Subcutaneous abdominal adipose tissue (tissue), 5 donors: Measurements from ENCODE around the gene CUL7.

ENCODE experiments used
- H3K27ac ChIP-seq: one replicate; pipeline ENCODE4 v1.7.0; 2013; ENCODE audit warnings: low read depth, mild to moderate bottlenecking, inconsistent platforms, low read length, moderate library complexity
- H3K27me3 ChIP-seq, 5 donors: one replicate each; pipeline ENCODE4 v1.7.0; 2013; ENCODE audit warnings: low read length in 5 of 5, inconsistent platforms in 1 of 5; ENCODE audit not compliant: control insufficient read depth in 5 of 5, insufficient read depth in 4 of 5
- H3K36me3 ChIP-seq, 5 donors: one replicate each; pipeline ENCODE4 v1.7.0; 2013; ENCODE audit warnings: low read length in 5 of 5; ENCODE audit not compliant: control insufficient read depth in 5 of 5, insufficient read depth in 5 of 5
- H3K4me1 ChIP-seq, 5 donors: one replicate each; pipeline ENCODE4 v1.7.0; 2013; ENCODE audit warnings: low read length in 5 of 5, mild to moderate bottlenecking in 3 of 5, moderate library complexity in 1 of 5; ENCODE audit not compliant: control insufficient read depth in 5 of 5, insufficient read depth in 5 of 5
- H3K4me3 ChIP-seq, 5 donors: one replicate each; pipeline ENCODE4 v1.7.0; 2013; ENCODE audit warnings: low read length in 5 of 5, low read depth in 1 of 5
- H3K9ac ChIP-seq, 5 donors: one replicate each; pipeline ENCODE4 v1.7.0; 2013; ENCODE audit warnings: low read length in 5 of 5, mild to moderate bottlenecking in 4 of 5, moderate library complexity in 3 of 5
- H3K9me3 ChIP-seq, 5 donors: one replicate each; pipeline ENCODE4 v1.7.0; 2013; ENCODE audit warnings: low read length in 5 of 5; ENCODE audit not compliant: control insufficient read depth in 5 of 5
- donor health status: healthy.
- donor health status: healthy.
- donor health status: healthy.
- donor health status: healthy.
- donor health status: healthy.

The CUL7 gene

DNA sequence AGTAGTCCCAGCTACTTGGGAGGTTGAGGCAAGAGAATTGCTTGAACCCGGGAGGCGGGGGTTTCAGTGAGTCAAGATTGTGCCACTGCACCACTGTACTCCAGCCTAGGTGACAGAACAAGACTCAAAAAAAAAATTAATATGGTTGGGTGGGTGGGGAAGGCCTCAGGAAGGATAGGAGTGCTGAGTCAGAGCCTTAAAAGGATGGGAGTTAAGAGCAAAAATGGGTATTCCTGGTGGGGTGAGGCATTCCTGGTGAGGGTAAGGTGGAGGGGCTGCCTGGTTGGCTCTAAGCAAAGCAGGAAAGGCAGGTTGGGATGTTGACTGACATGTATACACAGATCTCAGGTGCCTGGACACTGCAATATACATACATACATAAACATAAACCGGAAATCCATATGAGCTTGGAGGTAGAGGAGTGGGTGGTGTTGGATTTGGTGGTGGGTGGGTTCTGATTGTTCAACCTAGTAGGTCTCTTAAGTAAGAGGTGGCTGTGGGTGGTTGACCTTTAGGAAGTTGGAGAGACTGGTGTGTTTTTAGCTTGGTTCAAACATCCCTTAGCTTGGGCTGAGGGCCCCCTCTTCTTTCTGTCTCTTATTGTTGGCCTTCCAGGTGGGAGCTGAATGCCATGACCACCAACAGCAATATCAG, 33.5 kb downstream of the CUL7 start:
- H3K9me3 ChIP-seq = no peaks in the 10 kb centered on the region
- H3K27me3 ChIP-seq = no peaks in the 10 kb centered on the region
- no peak overlapping the region for H3K27ac ChIP-seq
- no peak overlapping the region for H3K4me3 ChIP-seq
- peaks cover 9 to 46% (median 38%) of the 10 kb centered on the region in 5 donors for H3K4me1 ChIP-seq
- peak overlapping the region in 1 of 5 donors; percentile 84 for H3K9ac ChIP-seq
- peaks cover 13 to 48% (median 39%) of the 10 kb centered on the region in 5 donors for H3K36me3 ChIP-seq

DNA sequence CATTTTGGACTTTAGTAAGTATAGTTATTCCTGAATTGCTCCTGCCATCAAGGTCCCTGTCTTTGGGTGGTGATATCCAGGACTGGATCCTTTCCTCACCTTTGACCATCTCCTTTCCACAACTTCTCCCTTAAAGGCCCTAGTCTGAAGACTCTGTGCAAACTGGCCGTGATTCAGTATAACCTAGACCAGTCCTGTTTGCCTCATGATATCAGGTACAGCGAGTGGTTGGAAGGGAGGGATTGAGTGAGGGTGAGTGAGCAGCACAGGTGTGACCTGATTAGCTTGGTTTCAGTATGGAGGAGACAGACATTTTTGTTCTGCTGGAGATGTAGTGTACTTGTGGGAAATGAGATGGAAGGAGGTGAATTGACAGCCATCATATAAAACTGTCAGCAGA, 34.5 kb downstream of the CUL7 start:
- no peaks in the 10 kb centered on the region for H3K9me3 ChIP-seq
- H3K36me3 ChIP-seq = peaks cover 7 to 38% (median 31%) of the 10 kb centered on the region in 5 donors
- H3K27ac ChIP-seq = no peak overlapping the region
- H3K9ac ChIP-seq = no peak overlapping the region
- H3K4me1 ChIP-seq = peaks cover 9 to 55% (median 47%) of the 10 kb centered on the region in 5 donors
- no peaks in the 10 kb centered on the region for H3K27me3 ChIP-seq
- no peak overlapping the region for H3K4me3 ChIP-seq

DNA sequence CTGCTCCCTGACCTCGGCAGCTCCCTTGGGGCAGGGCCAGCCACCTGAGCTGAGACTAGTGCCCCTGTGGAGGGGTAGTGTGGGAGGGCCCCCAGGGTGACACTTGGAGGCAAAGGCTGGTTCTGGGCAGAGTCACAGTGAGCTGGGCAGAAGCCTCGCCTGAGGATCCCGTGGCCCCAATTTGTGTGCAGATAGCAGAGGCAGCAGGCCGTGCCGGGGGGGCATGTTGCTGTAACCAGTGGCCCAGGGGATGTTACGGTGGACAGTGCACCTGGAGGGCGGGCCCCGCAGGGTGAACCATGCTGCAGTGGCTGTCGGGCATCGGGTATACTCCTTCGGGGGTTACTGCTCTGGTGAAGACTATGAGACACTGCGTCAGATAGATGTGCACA, 36.7 kb downstream of the CUL7 start:
- H3K36me3 ChIP-seq = peaks cover 7 to 41% (median 36%) of the 10 kb centered on the region in 5 donors
- peaks cover 16 to 54% (median 50%) of the 10 kb centered on the region in 5 donors for H3K4me1 ChIP-seq
- no peaks in the 10 kb centered on the region for H3K27me3 ChIP-seq
- no peaks in the 10 kb centered on the region for H3K9me3 ChIP-seq
- no peak overlapping the region for H3K27ac ChIP-seq
- no peak overlapping the region for H3K4me3 ChIP-seq
- H3K9ac ChIP-seq = peak overlapping the region in 3 of 5 donors; percentile 62 to 72 (median 64)

DNA sequence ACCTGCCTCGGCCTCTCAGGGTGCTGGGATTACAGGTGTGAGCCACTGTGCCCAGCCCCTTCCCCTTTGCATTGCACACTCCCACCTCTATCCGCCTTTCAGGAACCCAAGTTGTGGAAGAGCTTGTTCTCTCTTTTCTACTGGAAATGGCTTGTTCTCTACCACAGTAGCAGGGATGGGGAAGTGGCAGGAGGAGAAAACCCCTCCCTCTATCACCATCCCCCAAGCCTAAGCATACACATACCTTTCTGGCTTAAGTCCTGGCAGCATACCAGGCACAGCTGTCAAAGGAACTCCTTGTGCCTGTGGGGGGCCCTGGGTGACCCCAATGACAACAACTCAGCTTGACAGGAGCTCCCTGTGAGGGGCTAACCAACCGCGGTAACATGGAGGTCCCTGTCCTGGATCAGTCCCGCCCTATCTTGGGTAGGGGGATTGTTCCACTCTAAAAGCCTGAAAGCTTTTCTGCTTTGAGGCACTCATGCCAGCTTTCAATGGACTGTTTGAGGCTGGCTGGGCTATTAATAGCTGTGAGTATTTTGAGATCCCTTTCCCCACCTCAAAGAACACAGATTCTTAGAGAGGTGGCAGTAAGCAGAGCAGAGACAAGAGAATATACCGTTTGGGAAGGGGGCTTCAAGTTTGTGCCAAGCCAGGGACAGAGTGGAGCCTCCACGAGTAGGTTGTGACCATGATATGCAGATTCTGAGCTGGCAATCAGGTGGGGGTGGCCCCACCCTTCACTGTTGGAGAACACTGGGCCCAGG, 37.3 kb downstream of the CUL7 start:
- no peak overlapping the region for H3K27ac ChIP-seq
- H3K27me3 ChIP-seq = no peaks in the 10 kb centered on the region
- peaks cover 7 to 47% (median 42%) of the 10 kb centered on the region in 5 donors for H3K36me3 ChIP-seq
- peak overlapping the region in 3 of 5 donors; percentile 62 to 72 (median 64) for H3K9ac ChIP-seq
- H3K4me3 ChIP-seq = peak overlapping the region in 1 of 5 donors; percentile 6
- H3K4me1 ChIP-seq = peaks cover 16 to 54% (median 50%) of the 10 kb centered on the region in 5 donors
- H3K9me3 ChIP-seq = no peaks in the 10 kb centered on the region

DNA sequence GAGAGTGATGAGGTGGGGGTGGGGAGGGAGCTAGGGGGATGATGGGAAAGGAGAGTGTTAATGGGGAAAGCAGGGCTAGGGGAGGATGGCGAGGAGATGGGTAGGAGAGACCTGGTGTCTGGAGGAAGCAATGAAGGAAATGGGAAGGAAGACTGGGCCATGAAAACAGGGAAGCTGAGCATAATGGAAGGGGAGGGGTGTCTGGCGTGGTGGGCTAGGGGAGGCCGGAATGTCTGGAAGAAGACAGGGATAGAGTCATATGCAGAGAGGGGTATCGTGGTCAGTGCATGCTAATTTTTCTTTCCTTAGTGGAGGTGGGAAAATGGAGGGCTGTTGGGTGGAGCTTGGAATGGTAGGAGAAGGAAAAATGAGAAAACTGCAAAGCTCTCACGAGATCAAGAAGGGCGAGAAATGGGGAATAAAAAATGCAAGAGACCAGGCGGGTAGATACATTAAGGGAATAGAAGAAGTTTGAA, 39.2 kb downstream of the CUL7 start:
- peaks cover 16 to 45% (median 42%) of the 10 kb centered on the region in 5 donors for H3K4me1 ChIP-seq
- peak overlapping the region; percentile 78 to 98 (median 96) for H3K4me3 ChIP-seq
- H3K9ac ChIP-seq = peak overlapping the region; percentile 68 to 81 (median 70)
- no peaks in the 10 kb centered on the region for H3K9me3 ChIP-seq
- H3K36me3 ChIP-seq = peaks cover 6 to 54% (median 51%) of the 10 kb centered on the region in 5 donors
- H3K27me3 ChIP-seq = no peaks in the 10 kb centered on the region
- peak overlapping the region; percentile 70 for H3K27ac ChIP-seq

DNA sequence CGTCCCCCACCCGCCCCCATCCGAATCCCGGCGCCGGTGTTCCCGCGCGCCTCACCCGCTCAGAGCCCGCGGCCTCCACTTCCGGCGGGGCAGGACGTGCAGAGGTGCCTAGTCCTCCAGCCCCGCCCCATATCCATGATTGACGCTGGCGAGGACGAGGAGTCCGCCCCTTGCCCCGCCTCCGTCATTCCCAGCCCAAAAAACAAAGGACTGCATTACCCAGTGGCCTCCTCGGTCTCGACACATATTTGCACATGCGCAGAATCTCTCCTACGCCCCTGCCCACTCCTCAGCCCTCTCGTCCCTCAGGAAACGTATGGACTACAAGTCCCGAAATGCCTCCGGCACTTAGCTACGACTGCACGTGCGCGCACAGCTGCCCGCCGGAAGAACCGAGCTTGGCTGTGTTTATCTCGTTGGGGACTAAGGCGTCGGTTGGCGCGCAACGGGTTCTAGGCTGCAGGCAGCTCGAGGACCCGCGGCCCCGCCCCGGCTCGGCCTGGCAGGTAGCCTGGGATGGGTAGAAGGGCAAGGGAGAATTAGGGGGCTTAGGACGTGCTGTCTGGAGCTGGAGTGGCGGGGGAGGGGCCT, 39.7 kb downstream of the CUL7 start, which contains the start of the genes KLHDC3 and MEA1:
TSS of gene KLHDC3 (plus strand) at position 407 of the 591 bp plus-strand sequence. CDS start 2,944 bp downstream, outside the sequence.
TSS of gene MEA1 (minus strand) at position 104 of the 591 bp plus-strand sequence. CDS start 133 bp downstream, outside the sequence.
- H3K9ac ChIP-seq = peak within 1 kb of the TSS; percentile 69 to 87 (median 84)

DNA sequence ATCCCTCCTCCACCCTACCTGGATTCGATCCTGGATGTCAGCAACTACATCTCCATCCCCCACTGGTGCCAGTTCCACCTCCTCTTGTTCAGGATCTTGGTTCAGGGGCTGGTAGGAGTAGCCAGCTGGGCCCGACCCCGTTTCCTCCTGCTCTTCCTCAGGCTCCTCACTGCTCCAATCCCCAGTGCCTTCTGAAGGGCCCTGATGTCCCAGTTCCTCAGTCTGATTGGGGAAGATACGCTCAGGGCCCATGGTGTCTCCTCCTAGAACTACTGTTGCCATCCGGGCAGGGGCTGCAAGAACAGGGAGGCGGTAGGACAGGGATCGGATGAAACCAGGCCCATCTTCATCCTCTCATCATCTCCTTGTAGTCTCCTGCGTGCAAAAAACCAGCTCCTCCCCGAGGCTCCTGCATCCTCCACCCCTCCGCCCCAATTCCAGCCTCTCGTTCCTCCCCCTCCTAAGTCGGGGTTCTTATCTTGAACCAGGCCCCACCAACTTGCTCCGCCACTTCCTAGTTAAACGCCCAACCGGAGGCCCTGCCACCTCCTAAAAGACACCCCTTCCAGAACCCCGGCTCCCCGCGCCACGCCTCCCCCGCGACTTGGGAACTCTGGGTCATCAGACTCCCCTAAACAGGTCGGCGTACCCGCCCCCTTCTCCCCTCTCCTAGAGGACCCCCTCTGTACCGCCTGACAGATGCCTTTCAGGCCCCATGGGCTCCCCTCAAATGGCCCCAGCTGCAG, 40.4 kb downstream of the CUL7 start:
- Histone ChIP-seq H3K36me3 (peaks cover 0 to 54% (median 51%) of the 10 kb centered on the region in 5 donors), H3K27me3 (no peaks in the 10 kb centered on the region), H3K4me3 (peak overlapping the region; percentile 78 to 96 (median 85)), H3K27ac (peak overlapping the region; percentile 65), H3K9ac (peak overlapping the region; percentile 69 to 87 (median 84)), H3K9me3 (no peaks in the 10 kb centered on the region), H3K4me1 (peaks cover 16 to 45% (median 42%) of the 10 kb centered on the region in 5 donors)

More for the DNA sequence above, 39.7 kb downstream of the CUL7 start, which contains the start of the genes KLHDC3 and MEA1:
- H3K9me3 ChIP-seq = no peaks in the 10 kb centered on the region
- peaks cover under 1 to 54% (median 51%) of the 10 kb centered on the region in 5 donors for H3K36me3 ChIP-seq
- no peaks in the 10 kb centered on the region for H3K27me3 ChIP-seq
- H3K27ac ChIP-seq = peak within 1 kb of the TSS; percentile 70
- peaks cover 16 to 45% (median 42%) of the 10 kb centered on the region in 5 donors for H3K4me1 ChIP-seq
- H3K4me3 ChIP-seq = peak within 1 kb of the TSS; percentile 78 to 98 (median 96)

DNA sequence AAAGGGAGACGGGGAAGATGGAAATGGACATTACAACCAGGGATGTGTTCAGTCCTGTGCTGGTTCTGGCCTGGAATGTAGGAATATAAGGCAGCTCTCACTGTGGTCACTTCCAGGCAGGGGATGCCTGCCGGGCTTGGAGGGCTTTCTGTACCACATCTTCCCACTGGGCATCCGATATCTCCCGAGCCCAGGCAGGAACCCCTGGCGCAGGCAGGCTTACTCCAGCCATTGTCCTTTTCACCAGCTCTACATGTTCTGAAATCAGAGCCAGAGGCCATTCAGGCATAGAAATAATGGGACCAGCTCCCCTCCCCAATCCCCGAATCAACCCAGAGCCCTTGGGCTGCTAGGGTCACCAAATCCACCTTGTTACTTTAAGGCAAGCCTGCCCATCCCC, 41.3 kb downstream of the CUL7 start:
- no peak overlapping the region for H3K4me3 ChIP-seq
- no peaks in the 10 kb centered on the region for H3K27me3 ChIP-seq
- peak overlapping the region in 4 of 5 donors; percentile 69 to 86 (median 82) for H3K9ac ChIP-seq
- H3K9me3 ChIP-seq = no peaks in the 10 kb centered on the region
- H3K4me1 ChIP-seq = peaks cover 16 to 43% (median 42%) of the 10 kb centered on the region in 5 donors
- H3K36me3 ChIP-seq = peaks cover 0 to 54% (median 51%) of the 10 kb centered on the region in 5 donors
- H3K27ac ChIP-seq = no peak overlapping the region

DNA sequence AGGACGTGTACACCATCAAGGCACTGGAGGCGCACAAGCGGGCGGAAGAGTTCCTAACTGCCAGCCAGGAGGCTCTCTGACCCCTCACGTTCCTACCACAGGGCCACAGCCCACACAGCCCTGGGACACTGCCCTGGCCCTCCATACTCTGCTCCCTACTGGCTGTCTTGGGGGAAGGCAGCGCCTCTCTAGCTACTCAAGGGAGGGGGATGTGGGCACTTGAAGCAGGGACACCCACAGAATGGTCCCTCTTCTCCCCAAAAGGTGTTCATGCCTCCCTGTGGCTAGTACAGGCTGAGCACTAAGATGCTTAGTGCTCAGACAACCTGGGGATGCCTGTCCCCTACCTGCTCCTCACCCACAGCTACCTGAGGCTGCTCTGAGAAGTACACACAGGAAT, 42.4 kb downstream of the CUL7 start:
- Histone ChIP-seq H3K9me3 (no peaks in the 10 kb centered on the region), H3K4me3 (no peak overlapping the region), H3K27me3 (no peaks in the 10 kb centered on the region), H3K36me3 (peaks cover 0 to 62% (median 57%) of the 10 kb centered on the region in 5 donors), H3K4me1 (peaks cover 10 to 32% (median 31%) of the 10 kb centered on the region in 5 donors), H3K9ac (no peak overlapping the region), H3K27ac (no peak overlapping the region)
